Measurements from ENCODE around the gene PELI2.
"Not testable (repeated sequence)": the region's sequence is repeated elsewhere in the genome, so short reads cannot be mapped to it uniquely, and the experiment has no call there.

PELI2 gene

GRCh38 chr14:56143025-56143424 is 24.8 kb downstream of the PELI2 start:
- no peak for DNase-seq (ENCODE audit: low read depth in 2 of 2)

GRCh38 chr14:56144176-56144575 is 26.0 kb downstream of the PELI2 start:
- no peak for DNase-seq (ENCODE audit: low read depth in 2 of 2)

GRCh38 chr14:56145181-56145769 is 27.1 kb downstream of the PELI2 start:
- no peak for DNase-seq (ENCODE audit: low read depth in 2 of 2)

- DNase-seq (ENCODE audit: low read depth in 2 of 2): no peak
Observed at GRCh38 chr14:56145965-56146364, 27.8 kb downstream of the PELI2 start.

- no peak for DNase-seq (ENCODE audit: low read depth in 2 of 2)
Observed at GRCh38 chr14:56147449-56147848, 29.2 kb downstream of the PELI2 start.

- no peak for DNase-seq (ENCODE audit: low read depth in 2 of 2)
Observed at GRCh38 chr14:56147986-56148901, 30.0 kb downstream of the PELI2 start.

GRCh38 chr14:56149151-56149550 is 30.9 kb downstream of the PELI2 start:
- no peak for DNase-seq (ENCODE audit: low read depth in 2 of 2)

- no peak for DNase-seq (ENCODE audit: low read depth in 2 of 2)
Observed at GRCh38 chr14:56149995-56150394, 31.8 kb downstream of the PELI2 start.

GRCh38 chr14:56150645-56151345 is 32.6 kb downstream of the PELI2 start:
- DNase-seq (ENCODE audit: low read depth in 2 of 2): no peak

GRCh38 chr14:56152221-56152620 is 34.0 kb downstream of the PELI2 start:
- no peak for DNase-seq (ENCODE audit: low read depth in 2 of 2)

GRCh38 chr14:56153267-56153666 is 35.1 kb downstream of the PELI2 start:
- no peak for DNase-seq (ENCODE audit: low read depth in 2 of 2)

GRCh38 chr14:56154321-56154720 is 36.1 kb downstream of the PELI2 start:
- no peak for DNase-seq (ENCODE audit: low read depth in 2 of 2)

- DNase-seq (ENCODE audit: low read depth in 2 of 2): no peak
Observed at GRCh38 chr14:56156096-56156495, 37.9 kb downstream of the PELI2 start.

GRCh38 chr14:56159066-56159465 is 40.9 kb downstream of the PELI2 start:
- no peak for DNase-seq (ENCODE audit: low read depth in 2 of 2)

GRCh38 chr14:56160088-56160487 is 41.9 kb downstream of the PELI2 start:
- DNase-seq (ENCODE audit: low read depth in 2 of 2): no peak

- DNase-seq (ENCODE audit: low read depth in 2 of 2): no peak
Observed at GRCh38 chr14:56161658-56162057, 43.4 kb downstream of the PELI2 start.

- DNase-seq (ENCODE audit: low read depth in 2 of 2): no peak
Observed at GRCh38 chr14:56162476-56162875, 44.3 kb downstream of the PELI2 start.

- DNase-seq (ENCODE audit: low read depth in 2 of 2): not testable (repeated sequence)
Observed at GRCh38 chr14:56166579-56166978, 48.4 kb downstream of the PELI2 start.

GRCh38 chr14:56168007-56168616 is 49.9 kb downstream of the PELI2 start:
- DNase-seq (ENCODE audit: low read depth in 2 of 2): no peak

GRCh38 chr14:56170028-56170427 is 51.8 kb downstream of the PELI2 start:
- DNase-seq (ENCODE audit: low read depth in 2 of 2): no peak

GRCh38 chr14:56170877-56171422 is 52.7 kb downstream of the PELI2 start:
- no peak for DNase-seq (ENCODE audit: low read depth in 2 of 2)

GRCh38 chr14:56172074-56172473 is 53.9 kb downstream of the PELI2 start:
- no peak for DNase-seq (ENCODE audit: low read depth in 2 of 2)
